Measurements from ENCODE around the gene SDK1.

GRCh38 chr7:3559278-3559677 lies 258.2 kb downstream of the SDK1 start:
- TF ChIP-seq CHD4 (IDR thresholded peaks at IDR 0.05; ENCODE audit: borderline replicate concordance) (no peak), CEBPB (IDR thresholded peaks at IDR 0.05) (no peak; a peak in 1 of 4 replicates), POLR2A (IDR thresholded peaks at IDR 0.05; ENCODE audit: low read length) (no peak), CTCF (IDR thresholded peaks at IDR 0.05) (no peak), KDM5A (IDR thresholded peaks at IDR 0.05) (no peak), ESRRA (IDR thresholded peaks at IDR 0.05; ENCODE audit: borderline replicate concordance, low read length) (no peak), CHD2 (IDR thresholded peaks at IDR 0.05; ENCODE audit: low read length, partially characterized antibody) (no peak), RCOR1 (IDR thresholded peaks at IDR 0.05; ENCODE audit: low read depth, low read length) (no peak), REST (IDR thresholded peaks at IDR 0.05) (no peak)

Measured in A549 (cell line).